ENCODE data around the gene NALCN.
"Not testable (repeated sequence)": the region's sequence is repeated elsewhere in the genome, so short reads cannot be mapped to it uniquely, and the experiment has no call there.

The NALCN gene

GRCh38 chr13:101339202-101339601 lies 77.1 kb downstream of the NALCN start:
- Histone ChIP-seq H3K4me3 (ENCODE audit: low read depth, low read length) (no peak overlapping the region), H3K9me3 (ENCODE audit: control insufficient read depth, insufficient read depth, low read depth, low read length) (peaks cover 5% of the 10 kb centered on the region; the same call in 1 of the 2 replicates), H3K36me3 (ENCODE audit: control insufficient read depth, insufficient read depth, low read length) (no peaks in the 10 kb centered on the region), H3K27ac (ENCODE audit: low read depth, low read length) (no peak overlapping the region), H3K9ac (ENCODE audit: low read length) (no peak overlapping the region), H3K27me3 (ENCODE audit: control insufficient read depth, insufficient read depth, low read length) (no peaks in the 10 kb centered on the region), H3K4me1 (ENCODE audit: control insufficient read depth, insufficient read depth, low read length) (no peaks in the 10 kb centered on the region)

GRCh38 chr13:101332583-101332982 lies 83.7 kb downstream of the NALCN start:
- Histone ChIP-seq H3K4me1 (ENCODE audit: control insufficient read depth, insufficient read depth, low read length) (peaks cover 3% of the 10 kb centered on the region; the same call in 1 of the 2 replicates), H3K36me3 (ENCODE audit: control insufficient read depth, insufficient read depth, low read length) (no peaks in the 10 kb centered on the region), H3K9me3 (ENCODE audit: control insufficient read depth, insufficient read depth, low read depth, low read length) (no peaks in the 10 kb centered on the region), H3K9ac (ENCODE audit: low read length) (no peak overlapping the region), H3K27me3 (ENCODE audit: control insufficient read depth, insufficient read depth, low read length) (no peaks in the 10 kb centered on the region), H3K27ac (ENCODE audit: low read depth, low read length) (no peak overlapping the region), H3K4me3 (ENCODE audit: low read depth, low read length) (no peak overlapping the region)

- Histone ChIP-seq H3K36me3 (ENCODE audit: control insufficient read depth, insufficient read depth, low read length) (no peaks in the 10 kb centered on the region), H3K27me3 (ENCODE audit: control insufficient read depth, insufficient read depth, low read length) (no peaks in the 10 kb centered on the region), H3K9me3 (ENCODE audit: control insufficient read depth, insufficient read depth, low read depth, low read length) (no peaks in the 10 kb centered on the region)
These were observed 84.6 kb downstream of the NALCN start for GRCh38 chr13:101331731-101332130.

GRCh38 chr13:101327871-101328270 lies 88.4 kb downstream of the NALCN start:
- no peaks in the 10 kb centered on the region for H3K36me3 ChIP-seq (ENCODE audit: control insufficient read depth, insufficient read depth, low read length)
- no peaks in the 10 kb centered on the region for H3K9me3 ChIP-seq (ENCODE audit: control insufficient read depth, insufficient read depth, low read depth, low read length)
- no peak overlapping the region for H3K9ac ChIP-seq (ENCODE audit: low read length)
- no peak overlapping the region for H3K4me3 ChIP-seq (ENCODE audit: low read depth, low read length)
- H3K4me1 ChIP-seq (ENCODE audit: control insufficient read depth, insufficient read depth, low read length), result no peaks in the 10 kb centered on the region
- H3K27ac ChIP-seq (ENCODE audit: low read depth, low read length), result no peak overlapping the region
- H3K27me3 ChIP-seq (ENCODE audit: control insufficient read depth, insufficient read depth, low read length), result no peaks in the 10 kb centered on the region

More at GRCh38 chr13:101331731-101332130, 84.6 kb downstream of the NALCN start:
- H3K4me1 ChIP-seq (ENCODE audit: control insufficient read depth, insufficient read depth, low read length), result peaks cover 3% of the 10 kb centered on the region; the same call in 1 of the 2 replicates
- no peak overlapping the region for H3K9ac ChIP-seq (ENCODE audit: low read length)
- H3K27ac ChIP-seq (ENCODE audit: low read depth, low read length), result no peak overlapping the region
- H3K4me3 ChIP-seq (ENCODE audit: low read depth, low read length), result no peak overlapping the region

GRCh38 chr13:101326710-101327109 lies 89.6 kb downstream of the NALCN start:
- Histone ChIP-seq H3K27ac (ENCODE audit: low read depth, low read length) (no peak overlapping the region), H3K36me3 (ENCODE audit: control insufficient read depth, insufficient read depth, low read length) (no peaks in the 10 kb centered on the region), H3K9me3 (ENCODE audit: control insufficient read depth, insufficient read depth, low read depth, low read length) (no peaks in the 10 kb centered on the region), H3K4me3 (ENCODE audit: low read depth, low read length) (no peak overlapping the region), H3K4me1 (ENCODE audit: control insufficient read depth, insufficient read depth, low read length) (no peaks in the 10 kb centered on the region), H3K27me3 (ENCODE audit: control insufficient read depth, insufficient read depth, low read length) (no peaks in the 10 kb centered on the region), H3K9ac (ENCODE audit: low read length) (no peak overlapping the region)

GRCh38 chr13:101325423-101325822 lies 90.9 kb downstream of the NALCN start:
- no peak overlapping the region for H3K4me3 ChIP-seq (ENCODE audit: low read depth, low read length)
- H3K27ac ChIP-seq (ENCODE audit: low read depth, low read length), result no peak overlapping the region
- no peak overlapping the region for H3K9ac ChIP-seq (ENCODE audit: low read length)
- H3K27me3 ChIP-seq (ENCODE audit: control insufficient read depth, insufficient read depth, low read length), result no peaks in the 10 kb centered on the region
- H3K9me3 ChIP-seq (ENCODE audit: control insufficient read depth, insufficient read depth, low read depth, low read length), result no peaks in the 10 kb centered on the region
- H3K4me1 ChIP-seq (ENCODE audit: control insufficient read depth, insufficient read depth, low read length), result no peaks in the 10 kb centered on the region
- H3K36me3 ChIP-seq (ENCODE audit: control insufficient read depth, insufficient read depth, low read length), result no peaks in the 10 kb centered on the region

- no peak overlapping the region for H3K27ac ChIP-seq (ENCODE audit: low read depth, low read length)
- H3K4me3 ChIP-seq (ENCODE audit: low read depth, low read length), result no peak overlapping the region
- no peaks in the 10 kb centered on the region for H3K27me3 ChIP-seq (ENCODE audit: control insufficient read depth, insufficient read depth, low read length)
- H3K9me3 ChIP-seq (ENCODE audit: control insufficient read depth, insufficient read depth, low read depth, low read length), result no peaks in the 10 kb centered on the region
- no peak overlapping the region for H3K9ac ChIP-seq (ENCODE audit: low read length)
- H3K36me3 ChIP-seq (ENCODE audit: control insufficient read depth, insufficient read depth, low read length), result no peaks in the 10 kb centered on the region
- no peaks in the 10 kb centered on the region for H3K4me1 ChIP-seq (ENCODE audit: control insufficient read depth, insufficient read depth, low read length)
These were observed 92.7 kb downstream of the NALCN start for GRCh38 chr13:101323601-101324000.

GRCh38 chr13:101317986-101318523 lies 98.3 kb downstream of the NALCN start:
- no peak overlapping the region for H3K9ac ChIP-seq (ENCODE audit: low read length)
- H3K4me3 ChIP-seq (ENCODE audit: low read depth, low read length), result no peak overlapping the region
- no peaks in the 10 kb centered on the region for H3K4me1 ChIP-seq (ENCODE audit: control insufficient read depth, insufficient read depth, low read length)
- no peaks in the 10 kb centered on the region for H3K9me3 ChIP-seq (ENCODE audit: control insufficient read depth, insufficient read depth, low read depth, low read length)
- no peak overlapping the region for H3K27ac ChIP-seq (ENCODE audit: low read depth, low read length)
- H3K27me3 ChIP-seq (ENCODE audit: control insufficient read depth, insufficient read depth, low read length), result no peaks in the 10 kb centered on the region
- no peaks in the 10 kb centered on the region for H3K36me3 ChIP-seq (ENCODE audit: control insufficient read depth, insufficient read depth, low read length)

- H3K27ac ChIP-seq (ENCODE audit: low read depth, low read length); H3K4me1 ChIP-seq (ENCODE audit: control insufficient read depth, insufficient read depth, low read length); H3K9ac ChIP-seq (ENCODE audit: low read length); H3K36me3 ChIP-seq (ENCODE audit: control insufficient read depth, insufficient read depth, low read length); H3K9me3 ChIP-seq (ENCODE audit: control insufficient read depth, insufficient read depth, low read depth, low read length); H3K27me3 ChIP-seq (ENCODE audit: control insufficient read depth, insufficient read depth, low read length); H3K4me3 ChIP-seq (ENCODE audit: low read depth, low read length): not testable (repeated sequence)
These were observed 102.8 kb downstream of the NALCN start for GRCh38 chr13:101313479-101313878.

GRCh38 chr13:101309014-101309619 lies 107.2 kb downstream of the NALCN start:
- Histone ChIP-seq H3K27ac (ENCODE audit: low read depth, low read length) (no peak overlapping the region), H3K9me3 (ENCODE audit: control insufficient read depth, insufficient read depth, low read depth, low read length) (no peaks in the 10 kb centered on the region), H3K36me3 (ENCODE audit: control insufficient read depth, insufficient read depth, low read length) (no peaks in the 10 kb centered on the region)

GRCh38 chr13:101308247-101309013 lies 107.9 kb downstream of the NALCN start:
- Histone ChIP-seq H3K9me3 (ENCODE audit: control insufficient read depth, insufficient read depth, low read depth, low read length) (no peaks in the 10 kb centered on the region), H3K36me3 (ENCODE audit: control insufficient read depth, insufficient read depth, low read length) (no peaks in the 10 kb centered on the region), H3K27me3 (ENCODE audit: control insufficient read depth, insufficient read depth, low read length) (no peaks in the 10 kb centered on the region), H3K27ac (ENCODE audit: low read depth, low read length) (no peak overlapping the region), H3K4me3 (ENCODE audit: low read depth, low read length) (no peak overlapping the region), H3K9ac (ENCODE audit: low read length) (no peak overlapping the region), H3K4me1 (ENCODE audit: control insufficient read depth, insufficient read depth, low read length) (no peaks in the 10 kb centered on the region)

More at GRCh38 chr13:101309014-101309619, 107.2 kb downstream of the NALCN start:
- Histone ChIP-seq H3K4me1 (ENCODE audit: control insufficient read depth, insufficient read depth, low read length) (no peaks in the 10 kb centered on the region), H3K9ac (ENCODE audit: low read length) (no peak overlapping the region), H3K27me3 (ENCODE audit: control insufficient read depth, insufficient read depth, low read length) (no peaks in the 10 kb centered on the region), H3K4me3 (ENCODE audit: low read depth, low read length) (no peak overlapping the region)
